HG02981 (cell line): ENCODE data around the gene SKAP1.
"Not testable (repeated sequence)": the region's sequence is repeated elsewhere in the genome, so short reads cannot be mapped to it uniquely, and the experiment has no call there.

Source experiments
- ATAC-seq: cut with Tn5 transposase; IDR thresholded peaks from one replicate; pipeline ENCODE4 v1.9.1; 2021; ENCODE audit warnings: mild to moderate bottlenecking, moderate library complexity; ENCODE audit not compliant: unreplicated experiment

Gene SKAP1

GRCh38 chr17:48373883-48374282 is 56.1 kb downstream of the SKAP1 start:
- ATAC-seq = no peak

GRCh38 chr17:48373130-48373830 is 56.7 kb downstream of the SKAP1 start:
- no peak for ATAC-seq

- not testable (repeated sequence) for ATAC-seq
Observed at GRCh38 chr17:48368967-48369366, 61.0 kb downstream of the SKAP1 start.

- no peak for ATAC-seq
Observed at GRCh38 chr17:48368352-48368908, 61.6 kb downstream of the SKAP1 start.

GRCh38 chr17:48363161-48363560 is 66.9 kb downstream of the SKAP1 start:
- ATAC-seq = no peak

GRCh38 chr17:48360861-48361633 is 69.0 kb downstream of the SKAP1 start:
- not testable (repeated sequence) for ATAC-seq

GRCh38 chr17:48357779-48358602 is 72.0 kb downstream of the SKAP1 start:
- no peak for ATAC-seq

- ATAC-seq = no peak
Observed at GRCh38 chr17:48356866-48357265, 73.1 kb downstream of the SKAP1 start.

GRCh38 chr17:48352630-48353029 is 77.4 kb downstream of the SKAP1 start:
- ATAC-seq = no peak

- no peak for ATAC-seq
Observed at GRCh38 chr17:48351911-48352332, 78.1 kb downstream of the SKAP1 start.

- ATAC-seq = no peak
Observed at GRCh38 chr17:48348352-48348751, 81.7 kb downstream of the SKAP1 start.

GRCh38 chr17:48347177-48347576 is 82.8 kb downstream of the SKAP1 start:
- no peak for ATAC-seq

GRCh38 chr17:48344251-48344650 is 85.8 kb downstream of the SKAP1 start:
- no peak for ATAC-seq

- ATAC-seq = no peak
Observed at GRCh38 chr17:48340916-48341315, 89.1 kb downstream of the SKAP1 start.

- ATAC-seq = no peak
Observed at GRCh38 chr17:48338720-48339119, 91.3 kb downstream of the SKAP1 start.

GRCh38 chr17:48337903-48338302 is 92.1 kb downstream of the SKAP1 start:
- ATAC-seq = not testable (repeated sequence)

GRCh38 chr17:48336986-48337385 is 93.0 kb downstream of the SKAP1 start:
- no peak for ATAC-seq

- ATAC-seq = no peak
Observed at GRCh38 chr17:48335858-48336500, 94.0 kb downstream of the SKAP1 start.

GRCh38 chr17:48335146-48335784 is 94.7 kb downstream of the SKAP1 start:
- ATAC-seq = no peak

GRCh38 chr17:48333034-48333530 is 96.9 kb downstream of the SKAP1 start:
- no peak for ATAC-seq
